Activated naive CD8-positive, alpha-beta T cell treated with anti-CD3 and anti-CD28 coated beads for 36 hours (primary cell): ENCODE results near the gene ST3GAL4. TPM values are rescaled to one million over a fixed set of nuclear protein-coding genes. Genes with fewer than 3 reads are reported as not detected.
A peak's percentile ranks its signal among the peaks of the same experiment; 100 is the strongest.
"Not testable (repeated sequence)": the region's sequence is repeated elsewhere in the genome, so short reads cannot be mapped to it uniquely, and the experiment has no call there.

Source experiments
- DNase-seq: peaks from one replicate; pipeline ENCODE4 v3.0.0; 2021
- H3K27ac Mint-ChIP-seq: one replicate; pipeline ENCODE4 v1.8.0; 2022; ENCODE audit warnings: mild to moderate bottlenecking, moderate library complexity, mixed read lengths
- H3K27me3 Mint-ChIP-seq: one replicate; pipeline ENCODE4 v1.8.0; 2022; ENCODE audit warnings: mild to moderate bottlenecking, mixed read lengths
- H3K36me3 Mint-ChIP-seq: one replicate; pipeline ENCODE4 v1.8.0; 2021; ENCODE audit warnings: mild to moderate bottlenecking, mixed read lengths
- H3K4me1 Mint-ChIP-seq: one replicate; pipeline ENCODE4 v1.8.0; 2021; ENCODE audit warnings: mixed read lengths
- H3K4me3 Mint-ChIP-seq: one replicate; pipeline ENCODE4 v1.8.0; 2022; ENCODE audit warnings: mild to moderate bottlenecking, moderate library complexity, mixed read lengths
- H3K9me3 Mint-ChIP-seq: one replicate; pipeline ENCODE4 v1.8.0; 2022; ENCODE audit warnings: mixed read lengths
- total RNA-seq, 2 experiments: library from RNA; stranded (reverse); gene quantifications; one replicate each; pipeline ENCODE4 v1.2.3, GENCODE V29; 2021

The ST3GAL4 gene
- total RNA-seq, 2 experiments from 2014 or later = 10.6 to 11.8 TPM

GRCh38 chr11:126337474-126338241 lies 17.8 kb upstream of the ST3GAL4 start:
- Mint-ChIP-seq H3K9me3 (no peaks in the 10 kb centered on the region), H3K4me3 (no peak overlapping the region), H3K36me3 (peaks cover 19% of the 10 kb centered on the region), H3K4me1 (peaks cover 8% of the 10 kb centered on the region), H3K27ac (no peak overlapping the region), H3K27me3 (no peaks in the 10 kb centered on the region)
- DNase-seq = no peak

GRCh38 chr11:126338346-126339055 lies 17.0 kb upstream of the ST3GAL4 start:
- Mint-ChIP-seq H3K36me3 (peaks cover 14% of the 10 kb centered on the region), H3K4me1 (peaks cover 8% of the 10 kb centered on the region), H3K27me3 (no peaks in the 10 kb centered on the region), H3K4me3 (no peak overlapping the region), H3K9me3 (no peaks in the 10 kb centered on the region), H3K27ac (no peak overlapping the region)
- no peak for DNase-seq

GRCh38 chr11:126339073-126339862 lies 16.2 kb upstream of the ST3GAL4 start:
- peaks cover 11% of the 10 kb centered on the region for H3K36me3 Mint-ChIP-seq
- H3K9me3 Mint-ChIP-seq = no peaks in the 10 kb centered on the region
- no peak overlapping the region for H3K4me3 Mint-ChIP-seq
- H3K27me3 Mint-ChIP-seq = no peaks in the 10 kb centered on the region
- DNase-seq = no peak
- H3K27ac Mint-ChIP-seq = no peak overlapping the region
- H3K4me1 Mint-ChIP-seq = peaks cover 8% of the 10 kb centered on the region

- H3K4me1 Mint-ChIP-seq = peaks cover 8% of the 10 kb centered on the region
- no peak overlapping the region for H3K27ac Mint-ChIP-seq
- no peaks in the 10 kb centered on the region for H3K9me3 Mint-ChIP-seq
Measured at GRCh38 chr11:126339863-126340434, 15.5 kb upstream of the ST3GAL4 start.

GRCh38 chr11:126340960-126341606 lies 14.4 kb upstream of the ST3GAL4 start:
- Mint-ChIP-seq H3K27me3 (no peaks in the 10 kb centered on the region), H3K36me3 (peaks cover 11% of the 10 kb centered on the region), H3K27ac (no peak overlapping the region), H3K9me3 (no peaks in the 10 kb centered on the region), H3K4me3 (no peak overlapping the region), H3K4me1 (peaks cover 12% of the 10 kb centered on the region)
- no peak for DNase-seq

More at GRCh38 chr11:126339863-126340434, 15.5 kb upstream of the ST3GAL4 start:
- no peaks in the 10 kb centered on the region for H3K27me3 Mint-ChIP-seq
- DNase-seq = no peak
- peaks cover 11% of the 10 kb centered on the region for H3K36me3 Mint-ChIP-seq
- H3K4me3 Mint-ChIP-seq = no peak overlapping the region

GRCh38 chr11:126341760-126342161 lies 13.7 kb upstream of the ST3GAL4 start:
- Mint-ChIP-seq H3K36me3 (peaks cover 11% of the 10 kb centered on the region), H3K4me1 (peaks cover 15% of the 10 kb centered on the region), H3K4me3 (no peak overlapping the region), H3K27ac (peak overlapping the region; percentile 21), H3K27me3 (no peaks in the 10 kb centered on the region), H3K9me3 (no peaks in the 10 kb centered on the region)
- DNase-seq = no peak

- Mint-ChIP-seq H3K4me3 (no peak overlapping the region), H3K27me3 (no peaks in the 10 kb centered on the region), H3K36me3 (peaks cover 11% of the 10 kb centered on the region), H3K27ac (no peak overlapping the region), H3K4me1 (peaks cover 15% of the 10 kb centered on the region), H3K9me3 (no peaks in the 10 kb centered on the region)
- no peak for DNase-seq
Measured at GRCh38 chr11:126343051-126343450, 12.4 kb upstream of the ST3GAL4 start.

- Mint-ChIP-seq H3K36me3 (peaks cover 11% of the 10 kb centered on the region), H3K9me3 (no peaks in the 10 kb centered on the region), H3K4me1 (peaks cover 15% of the 10 kb centered on the region), H3K27ac (no peak overlapping the region), H3K27me3 (no peaks in the 10 kb centered on the region), H3K4me3 (no peak overlapping the region)
- no peak for DNase-seq
Measured at GRCh38 chr11:126344141-126345080, 11.1 kb upstream of the ST3GAL4 start.

GRCh38 chr11:126345283-126345682 lies 10.2 kb upstream of the ST3GAL4 start:
- Mint-ChIP-seq H3K27me3 (no peaks in the 10 kb centered on the region), H3K4me1 (peaks cover 15% of the 10 kb centered on the region), H3K27ac (no peak overlapping the region), H3K36me3 (peaks cover 11% of the 10 kb centered on the region), H3K4me3 (no peak overlapping the region), H3K9me3 (no peaks in the 10 kb centered on the region)
- no peak for DNase-seq

- no peak for DNase-seq
- Mint-ChIP-seq H3K27ac (peak overlapping the region; percentile 50), H3K9me3 (no peaks in the 10 kb centered on the region), H3K36me3 (peaks cover 7% of the 10 kb centered on the region), H3K4me1 (peaks cover 15% of the 10 kb centered on the region), H3K4me3 (no peak overlapping the region), H3K27me3 (no peaks in the 10 kb centered on the region)
Measured at GRCh38 chr11:126345759-126346585, 9.5 kb upstream of the ST3GAL4 start.

GRCh38 chr11:126346586-126346940 lies 8.9 kb upstream of the ST3GAL4 start:
- peak overlapping the region; percentile 50 for H3K27ac Mint-ChIP-seq
- no peak overlapping the region for H3K4me3 Mint-ChIP-seq
- H3K4me1 Mint-ChIP-seq = peaks cover 11% of the 10 kb centered on the region
- H3K9me3 Mint-ChIP-seq = no peaks in the 10 kb centered on the region
- peaks cover 4% of the 10 kb centered on the region for H3K36me3 Mint-ChIP-seq
- DNase-seq = no peak
- no peaks in the 10 kb centered on the region for H3K27me3 Mint-ChIP-seq

GRCh38 chr11:126346946-126347345 lies 8.5 kb upstream of the ST3GAL4 start:
- H3K4me1 Mint-ChIP-seq, H3K36me3 Mint-ChIP-seq, H3K4me3 Mint-ChIP-seq, H3K27me3 Mint-ChIP-seq, H3K27ac Mint-ChIP-seq, DNase-seq, H3K9me3 Mint-ChIP-seq: not testable (repeated sequence)
